HG02588 (cell line): ENCODE measurements around the gene RPS6KA2.
A peak's percentile ranks its signal among the peaks of the same experiment; 100 is the strongest.

Experiments
- ATAC-seq: cut with Tn5 transposase; IDR thresholded peaks from one replicate; pipeline ENCODE4 v1.9.1; 2021; ENCODE audit warnings: mild to moderate bottlenecking, moderate library complexity; ENCODE audit not compliant: unreplicated experiment

The RPS6KA2 gene

GRCh38 chr6:166436195-166437139, 190.6 kb downstream of the RPS6KA2 start:
- ATAC-seq: no peak

- ATAC-seq: no peak
These were observed 191.5 kb downstream of the RPS6KA2 start for GRCh38 chr6:166435574-166435973.

- no peak for ATAC-seq
These were observed 192.7 kb downstream of the RPS6KA2 start for GRCh38 chr6:166434336-166434735.

- ATAC-seq: no peak
These were observed 194.0 kb downstream of the RPS6KA2 start for GRCh38 chr6:166433096-166433495.

DNA sequence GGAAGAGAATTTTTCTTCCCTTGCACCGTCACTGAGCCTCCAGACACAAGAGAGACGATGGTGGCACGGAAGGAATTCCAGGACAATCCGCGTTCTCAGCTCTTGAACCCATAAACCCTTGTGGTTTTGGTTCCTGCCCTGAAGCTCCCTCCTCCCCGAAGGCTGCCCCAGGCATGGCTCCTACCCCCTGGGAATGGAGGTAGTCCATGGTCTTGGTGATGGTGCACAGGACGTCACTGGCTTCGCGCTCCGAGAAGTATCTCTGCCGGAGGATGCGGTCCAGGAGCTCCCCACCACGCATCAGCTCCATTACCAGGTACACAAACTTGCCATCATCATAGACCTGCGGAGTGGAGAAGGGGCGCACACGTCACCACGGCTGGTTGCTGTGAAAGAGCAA, 196.8 kb downstream of the RPS6KA2 start:
- no peak for ATAC-seq

- no peak for ATAC-seq
These were observed 202.6 kb downstream of the RPS6KA2 start for GRCh38 chr6:166424431-166424830.

DNA sequence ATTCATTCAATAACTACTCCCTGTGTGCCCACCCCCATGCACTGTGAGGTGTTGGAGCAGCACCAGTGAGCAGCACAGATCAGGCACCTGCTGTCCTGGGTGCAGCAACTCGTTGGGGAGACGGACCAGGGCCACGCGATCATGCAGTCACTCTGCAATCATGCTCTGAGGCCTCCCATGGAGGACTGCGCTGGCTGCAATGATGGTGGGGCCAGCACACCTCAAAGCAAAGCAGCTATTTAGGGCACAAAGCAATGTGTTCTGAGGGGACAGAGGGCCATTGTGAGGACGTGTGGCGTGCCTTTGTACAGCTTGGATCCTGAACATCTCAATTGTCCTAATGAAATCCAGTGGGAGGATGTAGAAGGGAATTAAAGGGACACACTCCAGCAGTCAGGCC, 203.3 kb downstream of the RPS6KA2 start:
- ATAC-seq: no peak

DNA sequence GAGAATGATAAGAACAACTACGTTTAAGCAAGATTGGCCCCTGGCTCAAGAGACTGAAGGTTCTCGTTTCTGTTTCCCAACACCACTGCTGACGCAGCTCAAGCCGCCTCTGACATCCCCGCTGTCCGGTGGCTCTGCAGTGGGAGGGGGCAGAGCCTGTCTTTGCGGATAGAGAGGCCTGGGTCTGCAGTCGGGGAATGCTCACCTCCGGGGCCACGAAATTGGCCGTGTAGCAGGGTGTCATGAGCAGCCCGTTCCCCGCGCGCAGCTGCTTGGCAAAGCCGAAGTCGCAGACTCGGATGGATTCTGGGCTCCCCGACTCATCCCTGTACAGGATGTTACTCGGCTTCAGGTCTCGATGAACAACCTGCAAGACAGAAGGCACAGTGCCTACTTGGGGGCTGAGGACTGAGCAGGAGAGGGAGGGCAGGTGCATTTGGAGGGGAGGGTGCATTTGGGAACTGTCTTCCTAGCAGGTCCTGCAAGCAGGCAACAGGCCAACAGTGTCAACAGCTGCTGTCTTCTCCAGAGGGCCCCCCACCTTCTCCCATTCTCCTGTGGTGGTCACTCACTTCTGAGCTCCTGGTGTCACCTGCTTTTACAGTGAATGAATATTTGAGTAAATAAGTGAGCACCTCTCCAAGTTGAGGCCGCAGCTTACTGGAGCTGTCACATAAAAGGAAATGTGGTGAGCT, 203.9 kb downstream of the RPS6KA2 start:
- ATAC-seq: no peak

- ATAC-seq: no peak
These were observed 204.7 kb downstream of the RPS6KA2 start for GRCh38 chr6:166422201-166422940.

DNA sequence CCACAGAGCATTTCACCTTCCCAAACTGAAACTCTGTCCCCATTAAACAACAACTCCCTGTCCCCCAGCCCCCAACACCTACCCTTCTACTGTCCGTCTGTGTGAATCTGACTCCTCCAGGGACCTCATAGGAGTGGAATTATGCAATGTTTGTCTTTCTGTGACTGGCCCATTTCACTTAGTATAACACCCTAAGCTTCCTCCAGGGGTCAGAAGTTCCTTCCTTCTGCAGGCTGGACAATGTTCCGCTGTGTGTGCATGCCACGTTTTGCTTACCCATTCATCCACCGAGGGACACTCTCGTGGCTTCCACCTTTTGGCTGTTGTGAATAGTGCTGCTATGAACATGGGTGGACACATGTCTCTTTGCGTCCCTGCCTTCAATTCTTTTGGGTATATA, 206.7 kb downstream of the RPS6KA2 start:
- no peak for ATAC-seq

DNA sequence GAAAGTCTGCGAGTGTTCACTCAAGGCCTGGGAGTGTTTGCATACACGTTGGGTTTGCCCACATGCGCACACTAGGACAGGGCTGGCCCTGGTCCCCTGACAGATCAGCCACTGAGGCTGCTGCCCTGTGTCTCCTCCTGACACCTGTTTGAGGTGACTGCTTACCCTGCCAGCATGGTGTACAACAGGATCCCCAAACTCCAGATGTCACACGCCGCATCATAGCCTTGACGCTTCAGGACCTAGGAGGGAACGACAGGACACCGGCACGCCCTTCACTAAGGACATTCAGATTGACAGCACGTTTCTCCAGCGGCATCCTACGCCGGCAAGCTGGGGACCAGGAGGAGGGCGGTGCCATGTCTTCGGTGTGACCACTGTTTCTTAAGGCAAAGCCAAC, 207.3 kb downstream of the RPS6KA2 start:
- no peak for ATAC-seq

DNA sequence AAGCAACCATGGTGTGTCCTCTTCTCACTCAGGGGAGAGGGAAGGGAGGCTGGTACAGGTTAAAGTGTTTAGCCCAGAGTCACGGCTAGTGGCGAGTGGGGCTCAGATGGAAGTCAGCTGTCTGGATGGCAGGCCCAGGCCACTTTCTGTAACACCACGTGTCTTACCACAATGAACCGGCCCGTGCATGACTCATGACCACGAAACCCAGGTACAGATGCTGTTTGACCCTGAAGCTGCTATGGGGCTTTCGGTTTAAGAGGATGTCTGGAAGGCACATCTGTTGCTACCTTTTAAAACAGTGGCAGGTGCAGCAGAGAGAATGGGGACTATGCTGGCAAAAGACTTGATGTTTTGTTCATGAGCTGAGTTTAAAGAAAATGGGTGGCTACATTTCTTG, 207.8 kb downstream of the RPS6KA2 start:
- ATAC-seq: peak; percentile 86

DNA sequence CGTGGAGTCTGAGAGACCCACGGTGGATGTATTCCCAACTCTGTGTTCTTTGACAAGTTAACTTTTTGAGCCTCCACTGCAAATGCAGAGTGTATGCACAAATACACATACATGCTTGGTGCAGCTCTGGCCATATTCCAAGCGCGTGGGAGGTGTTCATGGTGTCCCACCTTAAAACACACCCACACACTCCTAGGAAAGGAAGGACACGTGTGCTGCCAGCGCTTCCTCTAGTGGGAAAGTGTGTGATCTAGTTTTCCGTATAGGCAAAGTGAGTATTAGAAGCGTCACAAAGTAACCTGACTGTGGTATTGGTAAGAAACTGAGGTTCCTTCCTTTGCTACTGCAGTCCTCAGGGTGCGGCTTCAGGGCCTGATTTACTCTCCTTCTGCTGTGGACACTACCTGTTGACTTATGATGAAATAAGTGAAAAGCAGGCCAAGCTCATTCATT, 208.3 kb downstream of the RPS6KA2 start:
- ATAC-seq: no peak

GRCh38 chr6:166417285-166417691, 209.8 kb downstream of the RPS6KA2 start:
- ATAC-seq: no peak

DNA sequence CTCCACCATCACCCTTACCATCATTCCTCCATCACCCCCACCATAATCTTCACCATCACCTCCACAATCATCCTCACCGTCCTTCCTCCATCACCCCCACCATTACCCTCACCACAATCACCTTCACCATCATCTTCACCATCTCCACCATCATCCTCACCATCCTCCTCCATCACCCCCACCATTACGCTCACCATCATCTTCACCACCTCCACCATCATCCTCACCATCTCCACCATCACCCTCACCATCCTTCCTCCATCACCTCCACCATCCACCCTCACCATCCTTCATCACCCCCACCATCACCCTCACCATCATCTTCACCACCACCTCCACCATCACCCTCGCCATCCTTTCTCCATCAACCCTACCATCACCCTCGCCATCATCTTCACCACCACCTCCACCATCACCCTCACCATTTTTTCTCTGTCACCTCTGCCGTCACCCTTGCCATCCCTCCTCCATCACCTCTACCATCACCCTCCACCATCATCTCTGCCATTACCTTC, 211.2 kb downstream of the RPS6KA2 start:
- no peak for ATAC-seq

DNA sequence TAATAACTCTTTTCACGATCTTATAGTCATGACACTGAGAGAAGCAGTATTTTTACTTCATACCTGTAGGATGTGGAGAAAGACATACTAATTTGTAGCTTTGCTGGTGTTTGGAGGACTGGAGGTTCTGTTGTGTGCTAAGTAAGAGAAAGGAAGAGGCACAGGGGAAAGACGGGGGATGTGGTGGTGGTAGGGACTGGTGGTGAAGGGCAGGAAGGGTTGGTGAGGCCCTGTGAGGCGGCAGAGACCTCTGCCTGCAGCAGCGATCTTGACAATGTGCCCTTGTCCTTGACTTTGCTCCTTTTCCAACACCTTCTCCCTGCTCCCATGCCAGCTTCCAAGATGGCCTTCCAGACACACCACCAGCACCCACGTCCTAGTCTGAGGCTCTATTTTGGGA, 211.7 kb downstream of the RPS6KA2 start:
- no peak for ATAC-seq

DNA sequence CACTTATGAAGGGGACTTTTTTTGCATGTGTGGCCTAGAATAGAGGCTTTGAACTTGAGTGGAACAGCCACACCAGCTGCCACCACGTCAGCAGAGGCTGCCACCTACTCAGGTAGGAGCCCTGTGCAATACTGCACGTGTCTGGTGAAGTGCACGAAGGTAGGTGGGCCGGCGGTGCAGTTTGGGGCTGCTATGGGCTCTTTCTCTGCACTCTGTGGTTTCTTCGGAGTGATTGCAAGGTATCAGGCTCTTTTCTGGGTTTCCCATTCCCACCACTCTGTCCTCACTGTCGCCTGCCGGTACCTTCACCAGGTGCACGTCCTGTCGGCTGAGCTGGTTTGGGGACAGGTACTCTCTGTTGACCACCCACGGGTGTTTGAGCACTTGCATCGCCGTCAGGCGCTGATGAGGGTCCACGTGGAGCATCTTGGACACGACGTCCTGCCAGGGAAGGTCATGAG, 213.5 kb downstream of the RPS6KA2 start:
- ATAC-seq: no peak

DNA sequence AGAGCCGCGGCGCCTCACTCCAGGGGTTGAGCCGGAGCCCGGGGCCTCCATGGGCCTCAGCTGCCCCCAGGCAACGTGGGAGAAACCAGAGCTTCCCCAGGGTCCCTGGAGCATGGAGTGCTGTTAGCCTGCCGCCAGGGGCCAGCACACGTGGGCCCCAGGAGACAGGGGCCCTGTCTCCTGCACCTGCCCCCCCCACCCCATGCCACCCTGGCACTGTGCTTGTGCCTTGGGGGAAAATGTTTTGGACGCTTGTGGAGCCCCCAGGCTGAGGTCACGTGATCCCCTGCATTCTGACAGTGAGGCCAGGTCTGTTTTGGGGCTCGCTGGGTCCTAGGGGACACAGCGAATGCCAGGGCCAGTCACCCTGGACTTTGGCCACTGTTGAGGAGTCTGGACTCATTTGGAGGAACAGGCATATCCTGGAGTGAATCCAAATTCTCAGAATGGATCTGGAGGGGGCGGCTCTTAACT, 214.1 kb downstream of the RPS6KA2 start:
- ATAC-seq: no peak

DNA sequence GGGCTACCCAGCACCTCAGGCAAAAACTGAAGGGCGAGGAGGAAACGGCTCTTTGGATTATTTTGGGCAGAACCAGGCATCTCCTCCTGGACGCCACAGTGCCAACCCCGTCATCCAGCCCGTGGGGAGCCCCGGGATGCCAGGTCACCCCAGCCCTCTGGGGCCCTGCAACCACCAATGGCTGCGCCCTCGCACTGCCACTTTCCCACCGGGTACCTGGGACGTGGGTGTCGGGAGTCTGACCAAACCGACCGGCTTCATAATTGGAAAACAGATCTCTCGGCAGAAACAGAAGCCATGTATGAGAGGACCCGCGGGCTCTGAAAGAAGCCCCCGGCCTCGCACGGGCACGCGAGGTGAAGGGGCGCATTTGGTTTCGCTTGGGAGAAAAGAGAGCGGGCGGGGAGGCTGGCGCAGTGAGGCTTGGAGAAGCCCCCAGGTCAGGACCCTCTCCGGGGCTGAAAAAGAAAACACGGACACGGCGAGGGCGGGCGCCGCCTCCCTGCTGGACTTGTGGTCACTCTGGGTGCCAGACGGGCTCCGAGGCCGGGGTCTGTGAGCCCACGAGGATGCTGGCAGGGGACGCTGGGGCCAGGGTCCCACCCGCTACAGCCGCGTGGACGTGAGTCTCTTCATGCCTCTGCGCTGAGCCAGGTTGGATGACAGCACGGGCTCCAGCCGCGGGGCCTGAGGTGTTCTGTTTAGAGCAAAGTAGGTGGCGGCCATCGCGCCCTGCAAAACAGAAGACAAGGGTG, 214.7 kb downstream of the RPS6KA2 start:
- no peak for ATAC-seq

DNA sequence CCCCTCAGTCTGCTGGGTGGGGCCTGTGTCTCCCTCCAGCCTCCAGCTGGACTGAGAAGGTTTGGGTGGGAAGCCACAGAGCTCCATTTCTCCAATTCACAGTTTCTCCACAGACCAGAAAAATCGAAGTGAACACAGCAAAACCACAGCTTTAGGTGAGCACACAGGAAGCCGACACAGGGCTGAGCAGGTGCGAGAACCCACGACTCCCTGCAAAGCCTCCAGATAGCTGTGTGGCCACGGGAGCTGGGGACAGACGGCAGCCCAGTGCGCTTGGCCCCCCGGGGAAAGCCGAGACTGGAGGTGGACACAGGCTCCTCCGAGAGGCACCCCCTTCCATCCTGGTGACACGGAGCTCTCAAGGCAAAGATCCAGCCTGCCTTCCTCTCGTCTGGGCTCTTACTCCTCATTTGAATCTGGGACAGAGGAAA, 215.3 kb downstream of the RPS6KA2 start:
- ATAC-seq: no peak
